ENCODE results near the gene PLAAT5. TPM values are rescaled to one million over a fixed set of nuclear protein-coding genes. Genes with fewer than 3 reads are reported as not detected.

The PLAAT5 gene
- total RNA-seq, 4 donors from 2014 or later = 6.7 to 15.3 (median 10.1) TPM

DNA sequence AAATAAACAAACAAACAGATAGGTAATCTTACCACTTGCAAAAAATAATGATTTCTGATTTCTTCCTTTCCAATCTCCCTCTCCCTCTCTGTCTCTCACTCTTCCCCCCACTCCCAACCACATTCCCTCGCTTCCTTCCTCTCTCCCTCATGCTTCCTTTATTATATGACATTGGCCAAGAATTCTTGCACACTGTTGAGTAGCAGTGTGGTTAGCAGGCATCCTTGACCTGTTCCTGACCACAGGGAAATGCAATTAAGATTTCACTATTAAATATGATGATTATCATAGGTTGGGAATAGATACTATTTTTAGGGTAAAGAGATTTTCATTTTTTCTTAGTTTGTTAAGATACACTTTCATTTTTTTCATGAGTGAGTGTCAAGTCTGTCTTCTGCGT lies 30.9 kb upstream of the PLAAT5 start:
- Histone ChIP-seq H3K27me3 (no peaks in the 10 kb centered on the region), H3K4me1 (no peaks in the 10 kb centered on the region), H3K9me3 (no peaks in the 10 kb centered on the region), H3K36me3 (no peaks in the 10 kb centered on the region), H3K4me3 (no peak overlapping the region), H3K27ac (no peak overlapping the region)
- DNase-seq (ENCODE audit: low spot score in 2 of 2) = no peak
- TF ChIP-seq EP300 (IDR thresholded peaks at IDR 0.05) = no peak
- TF ChIP-seq POLR2A (IDR thresholded peaks at IDR 0.05) = no peak
- TF ChIP-seq, protein P1, sequence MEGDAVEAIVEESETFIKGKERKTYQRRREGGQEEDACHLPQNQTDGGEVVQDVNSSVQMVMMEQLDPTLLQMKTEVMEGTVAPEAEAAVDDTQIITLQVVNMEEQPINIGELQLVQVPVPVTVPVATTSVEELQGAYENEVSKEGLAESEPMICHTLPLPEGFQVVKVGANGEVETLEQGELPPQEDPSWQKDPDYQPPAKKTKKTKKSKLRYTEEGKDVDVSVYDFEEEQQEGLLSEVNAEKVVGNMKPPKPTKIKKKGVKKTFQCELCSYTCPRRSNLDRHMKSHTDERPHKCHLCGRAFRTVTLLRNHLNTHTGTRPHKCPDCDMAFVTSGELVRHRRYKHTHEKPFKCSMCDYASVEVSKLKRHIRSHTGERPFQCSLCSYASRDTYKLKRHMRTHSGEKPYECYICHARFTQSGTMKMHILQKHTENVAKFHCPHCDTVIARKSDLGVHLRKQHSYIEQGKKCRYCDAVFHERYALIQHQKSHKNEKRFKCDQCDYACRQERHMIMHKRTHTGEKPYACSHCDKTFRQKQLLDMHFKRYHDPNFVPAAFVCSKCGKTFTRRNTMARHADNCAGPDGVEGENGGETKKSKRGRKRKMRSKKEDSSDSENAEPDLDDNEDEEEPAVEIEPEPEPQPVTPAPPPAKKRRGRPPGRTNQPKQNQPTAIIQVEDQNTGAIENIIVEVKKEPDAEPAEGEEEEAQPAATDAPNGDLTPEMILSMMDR (IDR thresholded peaks at IDR 0.05) = no peak
- 77 to 86% methylated on average over 2 of the region's 2 CpGs for WGBS, 2 donors

DNA sequence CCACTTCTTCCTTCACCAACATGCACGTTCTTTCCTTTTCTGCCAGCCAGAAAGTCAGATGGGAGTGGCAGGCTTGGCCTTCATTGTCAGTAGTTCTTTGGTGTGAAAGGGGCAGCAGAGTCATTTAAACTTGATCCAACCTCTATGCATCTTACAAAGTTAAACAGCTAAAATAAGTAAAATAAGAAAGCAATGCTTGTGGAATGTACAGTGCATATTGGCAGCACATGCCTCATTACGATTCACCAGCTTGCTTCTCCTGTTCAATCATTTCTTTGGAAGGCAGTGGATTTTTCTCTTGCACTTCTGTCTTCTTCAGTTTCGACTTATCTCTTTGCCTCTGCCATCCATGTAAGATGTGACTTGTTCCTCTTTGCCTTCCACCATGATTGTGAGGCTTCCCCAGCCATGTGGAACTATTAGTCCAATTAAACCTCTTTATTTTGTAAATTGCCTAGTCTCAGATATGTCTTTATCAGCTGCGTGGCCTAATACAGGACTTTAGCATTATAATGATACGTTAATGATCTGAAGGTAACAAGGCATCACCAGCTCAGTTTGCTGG lies 29.7 kb upstream of the PLAAT5 start:
- TF ChIP-seq POLR2A (IDR thresholded peaks at IDR 0.05) (no peak), EP300 (IDR thresholded peaks at IDR 0.05) (no peak)
- TF ChIP-seq, protein P1 (IDR thresholded peaks at IDR 0.05) = no peak
- H3K36me3 ChIP-seq = no peaks in the 10 kb centered on the region
- 80 to 85% methylated on average over 5 of the region's 5 CpGs for WGBS, 2 donors
- DNase-seq (ENCODE audit: low spot score in 2 of 2) = no peak
- no peak overlapping the region for H3K27ac ChIP-seq
- no peaks in the 10 kb centered on the region for H3K4me1 ChIP-seq
- no peaks in the 10 kb centered on the region for H3K9me3 ChIP-seq
- H3K27me3 ChIP-seq = no peaks in the 10 kb centered on the region
- no peak overlapping the region for H3K4me3 ChIP-seq

DNA sequence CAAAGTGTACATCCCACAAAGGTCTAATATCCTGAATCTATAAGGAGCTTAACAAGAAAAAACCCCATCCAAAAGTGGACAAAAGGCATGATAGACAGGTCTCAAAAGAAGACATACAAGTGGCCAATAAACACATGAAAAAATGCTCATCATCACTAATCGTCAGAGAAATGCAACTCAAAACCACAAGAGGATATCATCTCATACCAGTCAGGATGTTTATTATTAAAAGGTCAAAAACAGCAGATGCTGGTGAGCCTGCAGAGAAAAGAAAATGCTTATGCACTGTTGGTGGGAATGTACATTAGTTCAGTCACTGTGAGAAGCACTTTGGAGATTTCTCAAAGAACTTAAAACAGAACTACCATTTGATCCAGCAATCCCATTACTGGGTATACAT lies 27.6 kb upstream of the PLAAT5 start:
- 24 to 32% methylated on average over 1 of the region's 1 CpG for WGBS, 2 donors
- Histone ChIP-seq H3K36me3 (no peaks in the 10 kb centered on the region), H3K4me1 (no peaks in the 10 kb centered on the region), H3K4me3 (no peak overlapping the region), H3K27ac (no peak overlapping the region), H3K9me3 (no peaks in the 10 kb centered on the region), H3K27me3 (no peaks in the 10 kb centered on the region)
- DNase-seq (ENCODE audit: low spot score in 2 of 2) = no peak
- TF ChIP-seq EP300 (IDR thresholded peaks at IDR 0.05) = no peak
- TF ChIP-seq, protein P1 (IDR thresholded peaks at IDR 0.05) = no peak
- TF ChIP-seq POLR2A (IDR thresholded peaks at IDR 0.05) = no peak

DNA sequence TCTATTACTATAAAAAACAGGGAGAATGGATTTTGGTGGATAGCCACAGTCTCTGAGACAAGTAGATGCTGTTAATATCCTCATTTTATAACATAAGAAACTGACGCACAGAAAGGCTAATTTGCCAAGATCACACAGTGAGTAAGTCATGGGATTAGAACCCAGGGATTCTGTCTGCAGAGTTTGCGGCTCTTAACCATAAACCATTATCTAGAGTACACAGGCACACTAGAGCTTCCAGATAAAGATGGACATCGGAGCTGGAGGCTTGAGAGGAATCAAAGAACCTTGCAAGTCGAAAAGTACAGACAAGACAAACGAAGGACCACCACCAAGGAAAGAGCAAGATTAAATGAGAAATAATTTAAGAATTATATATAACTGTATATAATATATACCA lies 26.2 kb upstream of the PLAAT5 start:
- no peak overlapping the region for H3K27ac ChIP-seq
- no peaks in the 10 kb centered on the region for H3K9me3 ChIP-seq
- WGBS, 2 donors = 93 to 97% methylated on average over 5 of the region's 5 CpGs
- no peaks in the 10 kb centered on the region for H3K36me3 ChIP-seq
- TF ChIP-seq POLR2A (IDR thresholded peaks at IDR 0.05) = no peak
- TF ChIP-seq, protein P1 (IDR thresholded peaks at IDR 0.05) = no peak
- no peak for TF ChIP-seq EP300 (IDR thresholded peaks at IDR 0.05)
- no peaks in the 10 kb centered on the region for H3K27me3 ChIP-seq
- no peak overlapping the region for H3K4me3 ChIP-seq
- H3K4me1 ChIP-seq = no peaks in the 10 kb centered on the region
- DNase-seq (ENCODE audit: low spot score in 2 of 2) = no peak

DNA sequence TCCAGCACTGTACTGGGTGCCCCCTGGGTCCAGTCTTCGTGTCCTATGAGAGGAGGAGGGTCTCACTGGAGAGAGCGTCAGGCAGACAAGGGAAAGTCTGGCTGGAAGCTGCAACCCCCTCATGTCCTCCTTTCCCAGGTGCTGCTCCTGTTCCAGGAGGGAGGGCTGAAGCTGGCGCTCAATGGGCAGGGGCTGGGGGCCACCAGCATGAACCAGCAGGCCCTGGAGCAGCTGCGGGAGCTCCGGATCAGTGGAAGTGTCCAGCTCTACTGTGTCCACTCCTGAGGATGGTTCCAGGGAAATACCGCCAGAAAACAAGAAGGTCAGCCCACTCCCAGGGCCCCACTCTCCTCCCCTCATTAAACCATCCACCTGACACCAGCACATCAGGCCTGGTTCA lies 25.1 kb upstream of the PLAAT5 start:
- H3K4me1 ChIP-seq = peaks cover 0 to 7% (median 2%) of the 10 kb centered on the region in 4 donors
- H3K27ac ChIP-seq = no peak overlapping the region
- H3K9me3 ChIP-seq = no peaks in the 10 kb centered on the region
- TF ChIP-seq, protein P1 (IDR thresholded peaks at IDR 0.05) = no peak
- TF ChIP-seq POLR2A (IDR thresholded peaks at IDR 0.05) (no peak), EP300 (IDR thresholded peaks at IDR 0.05) (no peak)
- no peak for DNase-seq (ENCODE audit: low spot score in 2 of 2)
- H3K27me3 ChIP-seq = no peaks in the 10 kb centered on the region
- 83 to 88% methylated on average over 6 of the region's 6 CpGs for WGBS, 2 donors
- no peaks in the 10 kb centered on the region for H3K36me3 ChIP-seq
- no peak overlapping the region for H3K4me3 ChIP-seq

All from tibial nerve (tissue), 4 donors.